ENCODE measurements around the gene TMEM9.

GRCh38 chr1:201191653-201192260 lies 37.5 kb upstream of the TMEM9 start:
- no peak for TF ChIP-seq CTCF (IDR thresholded peaks at IDR 0.05)
- TF ChIP-seq POLR2A (IDR thresholded peaks at IDR 0.05): no peak
- no peak for TF ChIP-seq EP300 (IDR thresholded peaks at IDR 0.05)
